Activated CD8-positive, alpha-beta T cell treated with anti-CD3 and anti-CD28 coated beads for 36 hours (primary cell): ENCODE results near the gene SH3GL2. TPM values are rescaled to one million over a fixed set of nuclear protein-coding genes. Genes with fewer than 3 reads are reported as not detected.

Source experiments
- ATAC-seq: fragments of 200-7000 bp; cut with Tn5 transposase; one replicate; pipeline ENCODE4 v1.10.0; 2021; ENCODE audit warnings: mild to moderate bottlenecking, moderate library complexity
- CTCF ChIA-PET: fragments of 350-600 bp; sonication (Branson Sonifier 250); formaldehyde crosslinking; loops from one replicate; lab custom pipeline; 2021; ENCODE audit warnings: antibody characterized with exemption; lab: Charles Lee
- POLR2A ChIA-PET: fragments of 350-600 bp; sonication (Branson Sonifier 250); formaldehyde crosslinking; loops from one replicate; lab custom pipeline; 2021; ENCODE audit warnings: antibody characterized with exemption; lab: Charles Lee
- DNase-seq: peaks from one replicate; pipeline ENCODE4 v3.0.0-alpha.2; 2020
- H3K27ac Mint-ChIP-seq: one replicate; pipeline ENCODE4 v1.8.0; 2021; ENCODE audit warnings: mild to moderate bottlenecking, mixed read lengths
- H3K27me3 Mint-ChIP-seq: one replicate; pipeline ENCODE4 v1.8.0; 2021; ENCODE audit warnings: mixed read lengths
- H3K36me3 Mint-ChIP-seq: one replicate; pipeline ENCODE4 v1.8.0; 2021; ENCODE audit warnings: low read depth, mixed read lengths
- H3K4me1 Mint-ChIP-seq: one replicate; pipeline ENCODE4 v1.8.0; 2021; ENCODE audit warnings: low read depth, mixed read lengths
- H3K4me3 Mint-ChIP-seq: one replicate; pipeline ENCODE4 v1.8.0; 2021; ENCODE audit warnings: mild to moderate bottlenecking, moderate library complexity, mixed read lengths
- H3K9me3 Mint-ChIP-seq: one replicate; pipeline ENCODE4 v1.8.0; 2021; ENCODE audit warnings: mixed read lengths
- intact Hi-C: fragments of 100-400 bp; cut with micrococcal nuclease; formaldehyde crosslinking; loops from one replicate; pipeline ENCODE4 v1.10.0; 2022
- total RNA-seq, 2 experiments: library from RNA; stranded (reverse); gene quantifications; one replicate each; pipeline ENCODE4 v1.2.3, GENCODE V29; 2021
- TF ChIP-seq, protein P1 (sequence below): fragments of 200-600 bp; IDR thresholded peaks from one replicate; pipeline ENCODE4 v1.8.0; 2022; ENCODE audit warnings: antibody characterized with exemption, mild to moderate bottlenecking

The SH3GL2 gene
- total RNA-seq, 2 experiments from 2014 or later = not detected

GRCh38 chr9:17795744-17796143, 216.9 kb downstream of the SH3GL2 start:
- POLR2A ChIA-PET = no interaction called here
- CTCF ChIA-PET = no interaction called here
- Mint-ChIP-seq H3K4me3 (no peak overlapping the region), H3K27me3 (no peaks in the 10 kb centered on the region), H3K27ac (no peak overlapping the region), H3K9me3 (no peaks in the 10 kb centered on the region), H3K36me3 (no peaks in the 10 kb centered on the region), H3K4me1 (no peaks in the 10 kb centered on the region)
- no peak for ATAC-seq
- intact Hi-C loops = loop anchor here (5.0 kb wide), 1 partner anchor 263 kb away; no protein-coding TSS in a partner anchor
- peak; percentile 3 for DNase-seq
- TF ChIP-seq, protein P1, sequence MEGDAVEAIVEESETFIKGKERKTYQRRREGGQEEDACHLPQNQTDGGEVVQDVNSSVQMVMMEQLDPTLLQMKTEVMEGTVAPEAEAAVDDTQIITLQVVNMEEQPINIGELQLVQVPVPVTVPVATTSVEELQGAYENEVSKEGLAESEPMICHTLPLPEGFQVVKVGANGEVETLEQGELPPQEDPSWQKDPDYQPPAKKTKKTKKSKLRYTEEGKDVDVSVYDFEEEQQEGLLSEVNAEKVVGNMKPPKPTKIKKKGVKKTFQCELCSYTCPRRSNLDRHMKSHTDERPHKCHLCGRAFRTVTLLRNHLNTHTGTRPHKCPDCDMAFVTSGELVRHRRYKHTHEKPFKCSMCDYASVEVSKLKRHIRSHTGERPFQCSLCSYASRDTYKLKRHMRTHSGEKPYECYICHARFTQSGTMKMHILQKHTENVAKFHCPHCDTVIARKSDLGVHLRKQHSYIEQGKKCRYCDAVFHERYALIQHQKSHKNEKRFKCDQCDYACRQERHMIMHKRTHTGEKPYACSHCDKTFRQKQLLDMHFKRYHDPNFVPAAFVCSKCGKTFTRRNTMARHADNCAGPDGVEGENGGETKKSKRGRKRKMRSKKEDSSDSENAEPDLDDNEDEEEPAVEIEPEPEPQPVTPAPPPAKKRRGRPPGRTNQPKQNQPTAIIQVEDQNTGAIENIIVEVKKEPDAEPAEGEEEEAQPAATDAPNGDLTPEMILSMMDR = no peak

- no peaks in the 10 kb centered on the region for H3K27me3 Mint-ChIP-seq
- POLR2A ChIA-PET = no interaction called here
- no peaks in the 10 kb centered on the region for H3K36me3 Mint-ChIP-seq
- H3K9me3 Mint-ChIP-seq = no peaks in the 10 kb centered on the region
- DNase-seq (no peak), ATAC-seq (no peak)
- no peak overlapping the region for H3K4me3 Mint-ChIP-seq
- CTCF ChIA-PET = interaction anchor here (2.5 kb wide), 1 partner anchor 12 kb away, joined by 13 read pairs; no protein-coding TSS in a partner anchor
- H3K4me1 Mint-ChIP-seq = no peaks in the 10 kb centered on the region
- no peak overlapping the region for H3K27ac Mint-ChIP-seq
- TF ChIP-seq, protein P1 = no peak
- intact Hi-C loops = loop anchor here (5.0 kb wide), 1 partner anchor 267 kb away; no protein-coding TSS in a partner anchor
Measured at GRCh38 chr9:17799369-17799768, 220.5 kb downstream of the SH3GL2 start.

DNA sequence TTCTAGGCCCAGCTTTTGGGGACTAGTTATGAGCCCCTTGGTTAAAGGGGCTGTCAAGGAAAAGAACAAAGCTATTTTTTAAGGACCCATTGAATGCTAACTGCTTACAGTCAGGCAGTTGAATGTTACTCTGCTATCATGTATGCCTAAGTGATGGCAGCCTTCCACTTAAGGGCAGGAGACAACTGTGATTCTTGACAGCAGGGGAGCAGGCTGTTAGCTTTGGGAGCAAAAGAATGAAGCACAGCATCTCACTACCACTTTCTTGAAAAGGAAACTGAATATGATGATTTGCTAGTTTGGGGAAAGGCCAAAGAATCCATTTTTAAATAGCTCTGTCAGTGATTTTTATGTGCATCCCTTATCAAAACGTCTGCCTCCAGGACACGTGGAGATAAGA, 221.6 kb downstream of the SH3GL2 start:
- H3K36me3 Mint-ChIP-seq = no peaks in the 10 kb centered on the region
- intact Hi-C loops = no loop called here
- DNase-seq = no peak
- TF ChIP-seq, protein P1 = no peak
- H3K4me1 Mint-ChIP-seq = no peaks in the 10 kb centered on the region
- POLR2A ChIA-PET = no interaction called here
- H3K9me3 Mint-ChIP-seq = no peaks in the 10 kb centered on the region
- CTCF ChIA-PET = interaction anchor here (2.5 kb wide), 1 partner anchor 11 kb away, joined by 13 read pairs; no protein-coding TSS in a partner anchor
- H3K27ac Mint-ChIP-seq = no peak overlapping the region
- no peak overlapping the region for H3K4me3 Mint-ChIP-seq
- ATAC-seq = no peak
- no peaks in the 10 kb centered on the region for H3K27me3 Mint-ChIP-seq

GRCh38 chr9:17802249-17802857, 223.5 kb downstream of the SH3GL2 start:
- TF ChIP-seq, protein P1 = peak; percentile 15
- Mint-ChIP-seq H3K27me3 (no peaks in the 10 kb centered on the region), H3K4me3 (no peak overlapping the region), H3K4me1 (no peaks in the 10 kb centered on the region), H3K27ac (no peak overlapping the region), H3K9me3 (no peaks in the 10 kb centered on the region), H3K36me3 (no peaks in the 10 kb centered on the region)
- ChIA-PET CTCF (interaction anchor here (0.8 to 1.5 kb wide), 4 partner anchors 9 to 274 kb away, joined by 3 to 5 read pairs (median 3); no protein-coding TSS in a partner anchor), POLR2A (no interaction called here)
- DNase-seq (peak; percentile 4), ATAC-seq (no peak)
- intact Hi-C loops = no loop called here

DNA sequence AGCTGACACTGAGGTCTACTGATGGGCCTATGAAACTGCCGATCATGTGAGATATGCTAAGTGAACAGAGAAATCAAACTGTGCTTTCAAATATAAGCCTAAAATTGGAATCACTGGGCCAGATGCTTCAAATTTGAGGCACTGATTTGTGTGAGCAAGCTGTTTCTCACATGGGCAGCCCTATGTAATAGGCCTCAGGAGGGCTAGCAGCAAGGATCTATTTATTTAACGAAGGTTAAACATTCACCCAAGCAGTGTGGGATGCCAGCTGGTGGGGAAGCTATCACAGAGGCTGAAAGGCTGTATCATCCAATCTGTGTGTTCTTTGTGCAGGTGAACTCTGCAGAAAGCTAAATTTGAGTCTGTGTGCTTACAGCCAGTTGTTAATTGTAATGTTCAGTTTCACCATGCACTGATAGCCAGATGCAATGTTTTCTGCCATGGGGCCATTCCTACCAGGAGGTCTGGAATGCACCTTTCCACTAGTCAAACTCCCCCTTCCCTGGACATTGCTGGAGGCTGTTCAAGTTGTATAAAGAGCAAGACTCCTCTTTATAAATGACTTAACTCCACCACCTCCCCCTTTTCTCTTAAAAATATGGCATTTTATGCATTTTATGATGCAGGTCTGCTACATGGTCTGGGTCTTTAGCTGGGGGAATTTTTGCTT, 228.9 kb downstream of the SH3GL2 start:
- no peak for DNase-seq
- ChIA-PET CTCF (interaction anchor here (1.0 kb wide), 1 partner anchor 275 kb away, joined by 3 read pairs; no protein-coding TSS in a partner anchor), POLR2A (no interaction called here)
- no peak overlapping the region for H3K4me3 Mint-ChIP-seq
- no peaks in the 10 kb centered on the region for H3K4me1 Mint-ChIP-seq
- no peaks in the 10 kb centered on the region for H3K9me3 Mint-ChIP-seq
- TF ChIP-seq, protein P1 = no peak
- ATAC-seq = no peak
- intact Hi-C loops = no loop called here
- H3K36me3 Mint-ChIP-seq = no peaks in the 10 kb centered on the region
- no peak overlapping the region for H3K27ac Mint-ChIP-seq
- no peaks in the 10 kb centered on the region for H3K27me3 Mint-ChIP-seq
